ENCODE data around the gene DBX2. TPM values are rescaled to one million over a fixed set of nuclear protein-coding genes. Genes with fewer than 3 reads are reported as not detected.

Gene DBX2
- not detected for polyA plus RNA-seq (2012; ENCODE audit: insufficient read length, low read depth)

- TF ChIP-seq SIN3A (IDR thresholded peaks at IDR 0.05; ENCODE audit: borderline replicate concordance, insufficient read depth, low read length) = no peak
- TF ChIP-seq REST (IDR thresholded peaks at IDR 0.05; ENCODE audit: insufficient read depth in 1 of 2, low read depth in 2 of 2, low read length in 2 of 2) = no peak
- TF ChIP-seq POLR2AphosphoS5 (IDR thresholded peaks at IDR 0.05; ENCODE audit: low read depth, low read length) = no peak
- TF ChIP-seq TAF1 (IDR thresholded peaks at IDR 0.05; ENCODE audit: borderline replicate concordance, insufficient read depth, low read length) = no peak
- TF ChIP-seq FOXP2 (optimal IDR thresholded peaks at IDR 0.05; ENCODE audit: borderline replicate concordance, extremely low read depth, extremely low read length, insufficient read depth) = no peak
Measured at GRCh38 chr12:45050751-45051571, at the start of gene DBX2. TSS of gene DBX2 (minus strand) at chr12:45051099. CDS start at chr12:45050927, 172 bp downstream.

GRCh38 chr12:45098766-45099165 lies 47.9 kb upstream of the DBX2 start:
- TF ChIP-seq TAF1 (IDR thresholded peaks at IDR 0.05; ENCODE audit: borderline replicate concordance, insufficient read depth, low read length) = no peak
- TF ChIP-seq SIN3A (IDR thresholded peaks at IDR 0.05; ENCODE audit: borderline replicate concordance, insufficient read depth, low read length) = no peak
- TF ChIP-seq FOXP2 (optimal IDR thresholded peaks at IDR 0.05; ENCODE audit: borderline replicate concordance, extremely low read depth, extremely low read length, insufficient read depth) = no peak
- TF ChIP-seq REST (IDR thresholded peaks at IDR 0.05; ENCODE audit: insufficient read depth in 1 of 2, low read depth in 2 of 2, low read length in 2 of 2) = no peak
- no peak for TF ChIP-seq POLR2AphosphoS5 (IDR thresholded peaks at IDR 0.05; ENCODE audit: low read depth, low read length)

GRCh38 chr12:45093051-45093450 lies 42.2 kb upstream of the DBX2 start:
- TF ChIP-seq SIN3A (IDR thresholded peaks at IDR 0.05; ENCODE audit: borderline replicate concordance, insufficient read depth, low read length) = no peak

- no peak for TF ChIP-seq REST (IDR thresholded peaks at IDR 0.05; ENCODE audit: insufficient read depth in 1 of 2, low read depth in 2 of 2, low read length in 2 of 2)
- TF ChIP-seq POLR2AphosphoS5 (IDR thresholded peaks at IDR 0.05; ENCODE audit: low read depth, low read length) = no peak
- TF ChIP-seq FOXP2 (optimal IDR thresholded peaks at IDR 0.05; ENCODE audit: borderline replicate concordance, extremely low read depth, extremely low read length, insufficient read depth) = no peak
- no peak for TF ChIP-seq SIN3A (IDR thresholded peaks at IDR 0.05; ENCODE audit: borderline replicate concordance, insufficient read depth, low read length)
- no peak for TF ChIP-seq TAF1 (IDR thresholded peaks at IDR 0.05; ENCODE audit: borderline replicate concordance, insufficient read depth, low read length)
Measured at GRCh38 chr12:45089411-45090075, 38.6 kb upstream of the DBX2 start.

GRCh38 chr12:45088608-45089007 lies 37.7 kb upstream of the DBX2 start:
- TF ChIP-seq FOXP2 (optimal IDR thresholded peaks at IDR 0.05; ENCODE audit: borderline replicate concordance, extremely low read depth, extremely low read length, insufficient read depth) (no peak), TAF1 (IDR thresholded peaks at IDR 0.05; ENCODE audit: borderline replicate concordance, insufficient read depth, low read length) (no peak), REST (IDR thresholded peaks at IDR 0.05; ENCODE audit: insufficient read depth in 1 of 2, low read depth in 2 of 2, low read length in 2 of 2) (no peak), POLR2AphosphoS5 (IDR thresholded peaks at IDR 0.05; ENCODE audit: low read depth, low read length) (no peak), SIN3A (IDR thresholded peaks at IDR 0.05; ENCODE audit: borderline replicate concordance, insufficient read depth, low read length) (no peak)
